ENCODE data around the gene KPNA3. TPM values are rescaled to one million over a fixed set of nuclear protein-coding genes. Genes with fewer than 3 reads are reported as not detected.
"Not testable (repeated sequence)": the region's sequence is repeated elsewhere in the genome, so short reads cannot be mapped to it uniquely, and the experiment has no call there.

KPNA3 gene
- total and polyA plus RNA-seq, 4 experiments from 2014 or later = 21.1 to 25.2 (median 22.2) TPM

DNA sequence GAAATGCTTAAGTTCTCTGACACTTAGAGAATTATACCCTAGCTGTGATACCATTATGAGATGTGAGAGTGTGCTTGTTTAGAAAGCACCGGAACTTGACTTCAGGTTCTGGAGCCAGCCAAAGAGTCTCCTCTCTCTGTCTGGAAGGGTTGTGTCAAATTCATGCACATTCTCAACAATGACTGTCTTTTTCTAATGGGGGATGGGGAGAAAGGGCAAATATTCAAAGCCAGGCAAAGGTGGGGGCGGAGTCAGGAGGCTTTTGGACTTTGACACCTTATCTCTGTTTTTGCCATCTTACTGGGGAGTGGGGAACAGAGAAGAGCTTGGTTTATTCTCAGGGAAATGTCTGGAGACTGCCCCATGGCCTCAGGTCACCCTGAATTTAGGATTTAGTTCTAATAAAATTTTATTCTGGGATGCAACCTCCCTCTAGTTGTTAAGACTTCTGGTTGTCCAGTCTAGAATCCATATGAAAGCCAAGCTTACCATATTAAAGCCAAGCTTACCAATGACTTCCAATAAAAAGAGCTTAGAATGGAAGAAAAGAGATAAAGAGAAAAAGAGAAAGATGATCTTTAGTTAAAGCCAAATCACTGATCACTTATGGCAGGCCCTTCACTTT, 28.2 kb upstream of the KPNA3 start:
- H3K27me3 Mint-ChIP-seq = peaks cover 8 to 23% of the 10 kb centered on the region in 2 donors
- H3K4me3 ChIP-seq (ENCODE audit: low read length in 2 of 2) = no peak overlapping the region
- no peaks in the 10 kb centered on the region for H3K27me3 ChIP-seq (ENCODE audit: insufficient read depth, low read length)

DNA sequence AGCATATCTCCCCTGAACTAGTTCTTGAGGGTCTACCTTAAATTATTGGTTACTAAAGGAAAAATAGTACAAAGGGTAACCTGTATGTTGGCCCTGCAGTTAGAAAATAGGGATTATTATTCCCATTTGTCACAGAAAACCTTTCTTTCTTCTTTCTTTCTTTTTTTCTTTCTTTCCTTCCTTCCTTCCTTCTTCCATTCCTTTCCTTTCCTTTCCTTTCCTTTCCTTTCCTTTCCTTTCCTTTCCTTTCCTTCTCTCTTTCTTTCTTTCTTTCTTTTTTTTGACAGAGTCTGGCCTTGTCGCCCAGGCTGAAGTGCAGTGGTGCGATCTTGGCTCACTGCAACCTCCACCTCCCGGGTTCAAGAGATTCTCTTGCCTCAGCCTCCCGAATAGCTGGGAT, 23.6 kb upstream of the KPNA3 start:
- intact Hi-C loops (cut with micrococcal nuclease); H3K36me3 ChIP-seq (ENCODE audit: insufficient read depth, low read length); H3K36me3 Mint-ChIP-seq; H3K27me3 ChIP-seq (ENCODE audit: insufficient read depth, low read length); H3K4me3 Mint-ChIP-seq; H3K27ac Mint-ChIP-seq; DNase-seq; H3K4me1 Mint-ChIP-seq; POLR2A ChIA-PET (ENCODE audit: partially characterized antibody); H3K9me3 Mint-ChIP-seq; H3K27ac ChIP-seq (ENCODE audit: low read depth, low read length); H3K9me3 ChIP-seq (ENCODE audit: control insufficient read depth in 1 of 2, low read length in 2 of 2); H3K4me1 ChIP-seq (ENCODE audit: insufficient read depth, low read length); H3K4me3 ChIP-seq (ENCODE audit: low read length in 2 of 2): not testable (repeated sequence)
- CTCF ChIA-PET (ENCODE audit: partially characterized antibody) = interaction anchor here (1.4 kb wide), 1 partner anchor 120 kb away, joined by 3 read pairs; the partner anchor contains the start of gene SPRYD7
- peaks cover 7 to 16% of the 10 kb centered on the region in 2 donors for H3K27me3 Mint-ChIP-seq

More for the DNA sequence above, 28.2 kb upstream of the KPNA3 start:
- H3K9me3 ChIP-seq (ENCODE audit: control insufficient read depth in 1 of 2, low read length in 2 of 2) = no peaks in the 10 kb centered on the region
- H3K36me3 ChIP-seq (ENCODE audit: insufficient read depth, low read length) = no peaks in the 10 kb centered on the region
- intact Hi-C loops (cut with micrococcal nuclease) = no loop called here
- peaks cover 0 to 3% (median 0%) of the 10 kb centered on the region in 8 donors for H3K9me3 Mint-ChIP-seq
- no peak overlapping the region for H3K27ac ChIP-seq (ENCODE audit: low read depth, low read length)
- ChIA-PET CTCF (ENCODE audit: partially characterized antibody) (interaction anchor here (1.4 kb wide), 1 partner anchor 9 kb away, joined by 5 read pairs; no protein-coding TSS in a partner anchor), POLR2A (ENCODE audit: partially characterized antibody) (no interaction called here)
- no peak overlapping the region for H3K4me3 Mint-ChIP-seq
- no peaks in the 10 kb centered on the region for H3K36me3 Mint-ChIP-seq
- no peak overlapping the region for H3K27ac Mint-ChIP-seq
- peaks cover 0 to 2% (median 0%) of the 10 kb centered on the region in 4 donors for H3K4me1 Mint-ChIP-seq
- H3K4me1 ChIP-seq (ENCODE audit: insufficient read depth, low read length) = no peaks in the 10 kb centered on the region
- no peak for DNase-seq

DNA sequence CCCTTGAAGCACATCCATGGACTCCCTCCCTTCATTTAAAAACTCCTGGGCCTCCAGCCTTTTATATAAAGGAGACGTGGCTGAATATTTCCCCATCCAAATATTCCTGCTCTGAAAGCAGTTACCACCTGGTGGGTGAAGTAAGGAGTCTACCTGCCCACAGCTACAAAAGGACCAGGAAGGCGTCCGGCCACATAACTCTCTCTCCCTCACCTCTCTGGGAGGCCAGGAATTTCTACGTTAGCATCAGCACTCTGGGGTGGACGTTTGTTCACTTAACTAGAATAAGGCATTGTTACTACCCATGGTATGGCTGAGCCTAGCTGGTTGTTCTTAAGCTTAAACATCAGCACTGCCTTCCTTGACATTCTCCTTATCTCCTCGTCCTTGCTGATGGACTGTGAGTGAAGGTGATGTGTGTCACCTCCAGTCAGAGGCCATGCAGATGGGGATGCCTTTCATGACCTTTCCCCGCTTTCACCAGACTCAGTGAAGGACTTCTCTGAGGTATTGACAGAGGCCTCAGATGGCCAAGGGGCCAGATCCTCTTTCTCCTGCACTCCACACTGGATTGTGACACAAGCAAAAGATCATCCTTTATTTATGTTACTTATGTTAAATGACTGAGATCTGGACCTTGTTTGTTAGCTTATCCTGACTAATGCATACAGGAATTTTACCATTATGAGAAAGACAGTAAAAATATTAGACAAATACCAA, 22.2 kb upstream of the KPNA3 start:
- ChIA-PET CTCF (ENCODE audit: partially characterized antibody) (no interaction called here), POLR2A (ENCODE audit: partially characterized antibody) (no interaction called here)
- no peak overlapping the region for H3K27ac ChIP-seq (ENCODE audit: low read depth, low read length)
- Mint-ChIP-seq H3K36me3 (no peaks in the 10 kb centered on the region), H3K4me3 (no peak overlapping the region), H3K4me1 (no peaks in the 10 kb centered on the region), H3K9me3 (no peaks in the 10 kb centered on the region), H3K27ac (peak overlapping the region in 1 of 7 donors; percentile 7), H3K27me3 (peaks cover 11 to 19% of the 10 kb centered on the region in 2 donors)
- H3K4me3 ChIP-seq (ENCODE audit: low read length in 2 of 2) = no peak overlapping the region
- H3K36me3 ChIP-seq (ENCODE audit: insufficient read depth, low read length) = no peaks in the 10 kb centered on the region
- no peaks in the 10 kb centered on the region for H3K27me3 ChIP-seq (ENCODE audit: insufficient read depth, low read length)
- no peaks in the 10 kb centered on the region for H3K9me3 ChIP-seq (ENCODE audit: control insufficient read depth in 1 of 2, low read length in 2 of 2)
- intact Hi-C loops (cut with micrococcal nuclease) = no loop called here
- no peak for DNase-seq
- no peaks in the 10 kb centered on the region for H3K4me1 ChIP-seq (ENCODE audit: insufficient read depth, low read length)

DNA sequence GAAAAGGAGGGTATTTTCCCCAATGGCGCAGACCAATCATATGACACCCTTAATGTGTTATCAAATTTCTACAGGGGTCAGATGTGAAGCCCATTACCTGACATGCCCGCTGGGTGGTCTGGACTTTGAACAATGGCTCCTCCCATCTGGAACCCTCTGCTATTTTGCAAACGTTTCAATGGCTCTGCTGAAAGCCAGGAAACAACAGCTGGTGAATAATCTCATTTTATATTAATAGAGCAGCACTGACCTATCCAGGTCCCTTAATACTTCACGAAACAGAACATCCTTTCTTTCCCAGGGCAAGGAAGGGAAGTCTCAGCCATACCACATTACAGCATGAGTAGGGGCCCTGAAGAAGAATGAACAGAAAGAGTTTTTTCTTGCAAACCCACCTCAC, 20.3 kb upstream of the KPNA3 start:
- Histone ChIP-seq H3K9me3 (ENCODE audit: control insufficient read depth in 1 of 2, low read length in 2 of 2) (no peaks in the 10 kb centered on the region), H3K27me3 (ENCODE audit: insufficient read depth, low read length) (no peaks in the 10 kb centered on the region), H3K36me3 (ENCODE audit: insufficient read depth, low read length) (no peaks in the 10 kb centered on the region), H3K27ac (ENCODE audit: low read depth, low read length) (no peak overlapping the region), H3K4me3 (ENCODE audit: low read length in 2 of 2) (no peak overlapping the region), H3K4me1 (ENCODE audit: insufficient read depth, low read length) (no peaks in the 10 kb centered on the region)
- Mint-ChIP-seq H3K36me3 (no peaks in the 10 kb centered on the region), H3K4me3 (no peak overlapping the region), H3K9me3 (no peaks in the 10 kb centered on the region), H3K4me1 (no peaks in the 10 kb centered on the region), H3K27ac (no peak overlapping the region), H3K27me3 (peaks cover 18 to 20% of the 10 kb centered on the region in 2 donors)
- intact Hi-C loops (cut with micrococcal nuclease) = no loop called here
- POLR2A ChIA-PET (ENCODE audit: partially characterized antibody) = no interaction called here
- CTCF ChIA-PET (ENCODE audit: partially characterized antibody) = no interaction called here
- DNase-seq = no peak

DNA sequence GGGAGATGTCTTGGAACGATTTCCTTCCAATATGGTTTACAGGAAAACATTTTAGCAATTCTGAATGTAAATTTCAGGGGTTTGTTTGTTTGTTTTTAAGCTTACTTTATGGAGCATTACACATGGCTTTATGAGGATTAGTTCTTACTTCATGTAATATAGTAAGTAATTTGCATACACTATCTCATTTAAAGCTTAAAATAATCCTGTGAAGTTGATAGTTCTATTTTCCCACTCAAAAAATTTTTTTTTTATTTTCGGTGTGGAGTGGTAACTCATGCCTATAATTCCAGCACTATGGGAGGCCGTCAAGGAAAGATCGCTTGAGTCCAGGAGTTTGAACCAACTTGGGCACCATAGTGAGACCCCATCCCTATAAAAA, 19.0 kb upstream of the KPNA3 start:
- Histone ChIP-seq H3K27ac (ENCODE audit: low read depth, low read length) (no peak overlapping the region), H3K9me3 (ENCODE audit: control insufficient read depth in 1 of 2, low read length in 2 of 2) (no peaks in the 10 kb centered on the region), H3K36me3 (ENCODE audit: insufficient read depth, low read length) (no peaks in the 10 kb centered on the region), H3K4me1 (ENCODE audit: insufficient read depth, low read length) (no peaks in the 10 kb centered on the region), H3K4me3 (ENCODE audit: low read length in 2 of 2) (no peak overlapping the region), H3K27me3 (ENCODE audit: insufficient read depth, low read length) (no peaks in the 10 kb centered on the region)
- intact Hi-C loops (cut with micrococcal nuclease) = no loop called here
- no peak overlapping the region for H3K4me3 Mint-ChIP-seq
- H3K36me3 Mint-ChIP-seq = no peaks in the 10 kb centered on the region
- H3K27me3 Mint-ChIP-seq = peaks cover 11 to 16% of the 10 kb centered on the region in 2 donors
- no peaks in the 10 kb centered on the region for H3K4me1 Mint-ChIP-seq
- no peak for DNase-seq
- ChIA-PET CTCF (ENCODE audit: partially characterized antibody) (interaction anchor here (1.4 kb wide), 1 partner anchor 9 kb away, joined by 5 read pairs; no protein-coding TSS in a partner anchor), POLR2A (ENCODE audit: partially characterized antibody) (no interaction called here)
- H3K27ac Mint-ChIP-seq = no peak overlapping the region
- no peaks in the 10 kb centered on the region for H3K9me3 Mint-ChIP-seq

DNA sequence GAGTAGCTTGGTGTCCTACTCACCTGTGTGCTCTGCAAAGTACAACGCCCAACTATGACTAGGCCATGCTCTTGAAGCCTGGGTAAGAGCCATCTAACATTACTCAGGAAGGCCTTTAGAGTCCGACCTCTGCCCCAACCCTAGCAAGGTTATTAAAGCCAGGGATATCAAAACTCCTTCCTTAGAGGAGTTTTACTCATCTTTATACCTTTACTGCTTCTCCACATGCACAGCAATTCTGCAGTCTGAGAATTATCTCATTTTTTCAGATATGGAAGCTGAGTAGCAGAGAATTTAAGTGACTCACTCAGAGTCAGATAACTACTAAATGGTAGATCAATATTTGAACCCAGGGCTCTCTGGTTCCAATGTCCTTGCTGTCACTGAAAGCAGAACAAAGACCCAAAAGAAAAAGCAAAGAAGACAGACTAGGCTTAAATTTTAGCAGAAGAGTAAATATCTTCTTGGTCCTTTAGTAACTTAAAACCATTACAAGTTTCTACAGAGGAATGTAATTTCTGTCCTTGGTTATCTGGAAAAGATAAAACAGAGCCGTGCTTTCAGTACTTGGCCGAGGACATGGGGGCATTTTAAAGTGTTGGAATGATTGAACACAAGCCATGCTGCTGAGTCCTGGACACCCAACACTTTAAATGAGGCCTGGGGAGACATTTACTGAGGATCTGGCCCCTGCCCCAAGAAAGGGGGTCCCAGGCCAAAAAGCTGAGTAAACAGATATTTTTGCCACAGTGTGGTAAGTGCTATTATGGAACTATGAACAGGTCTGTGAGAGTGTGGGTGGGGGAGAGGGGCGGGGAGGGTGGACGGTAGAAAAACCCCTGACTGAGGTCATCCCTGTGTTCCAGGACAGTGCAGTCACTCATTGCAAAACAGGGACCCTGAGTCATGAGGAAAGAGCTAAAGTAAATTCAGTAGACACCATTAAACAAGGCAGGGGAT, 18.4 kb upstream of the KPNA3 start:
- no peaks in the 10 kb centered on the region for H3K9me3 ChIP-seq (ENCODE audit: control insufficient read depth in 1 of 2, low read length in 2 of 2)
- Mint-ChIP-seq H3K27ac (no peak overlapping the region), H3K9me3 (no peaks in the 10 kb centered on the region), H3K4me3 (no peak overlapping the region), H3K36me3 (no peaks in the 10 kb centered on the region), H3K27me3 (peaks cover 11 to 20% of the 10 kb centered on the region in 2 donors), H3K4me1 (no peaks in the 10 kb centered on the region)
- intact Hi-C loops (cut with micrococcal nuclease) = no loop called here
- H3K27ac ChIP-seq (ENCODE audit: low read depth, low read length) = no peak overlapping the region
- POLR2A ChIA-PET (ENCODE audit: partially characterized antibody) = no interaction called here
- CTCF ChIA-PET (ENCODE audit: partially characterized antibody) = interaction anchor here (1.4 kb wide), 1 partner anchor 10 kb away, joined by 5 read pairs; no protein-coding TSS in a partner anchor
- no peaks in the 10 kb centered on the region for H3K36me3 ChIP-seq (ENCODE audit: insufficient read depth, low read length)
- H3K27me3 ChIP-seq (ENCODE audit: insufficient read depth, low read length) = no peaks in the 10 kb centered on the region
- H3K4me1 ChIP-seq (ENCODE audit: insufficient read depth, low read length) = no peaks in the 10 kb centered on the region
- DNase-seq = no peak
- H3K4me3 ChIP-seq (ENCODE audit: low read length in 2 of 2) = no peak overlapping the region

DNA sequence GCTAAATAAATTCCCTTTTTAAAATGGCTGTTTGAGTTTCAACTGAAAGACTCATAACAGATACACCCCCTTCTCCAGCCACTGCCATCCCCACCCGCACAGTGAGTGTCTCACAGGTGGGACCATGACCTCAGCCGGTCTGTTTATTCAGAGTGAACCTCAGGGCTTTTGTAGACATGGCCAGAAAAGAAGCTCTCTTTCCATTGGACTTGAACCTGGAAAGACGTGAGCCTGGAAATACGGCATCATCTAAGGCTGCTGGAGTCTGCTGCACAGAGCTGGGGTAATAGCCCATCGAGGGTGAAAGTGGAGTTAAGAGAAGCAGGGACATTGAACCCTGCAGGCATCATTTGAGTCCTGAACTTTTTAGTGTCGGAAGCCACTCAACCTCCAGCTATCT, 15.2 kb upstream of the KPNA3 start:
- intact Hi-C loops (cut with micrococcal nuclease) = no loop called here
- Mint-ChIP-seq H3K27me3 (peaks cover 18 to 20% of the 10 kb centered on the region in 2 donors), H3K4me1 (no peaks in the 10 kb centered on the region), H3K36me3 (no peaks in the 10 kb centered on the region), H3K27ac (no peak overlapping the region), H3K9me3 (no peaks in the 10 kb centered on the region), H3K4me3 (no peak overlapping the region)
- ChIA-PET CTCF (ENCODE audit: partially characterized antibody) (no interaction called here), POLR2A (ENCODE audit: partially characterized antibody) (no interaction called here)
- H3K27ac ChIP-seq (ENCODE audit: low read depth, low read length) = no peak overlapping the region
- no peak for DNase-seq
- H3K9me3 ChIP-seq (ENCODE audit: control insufficient read depth in 1 of 2, low read length in 2 of 2) = no peaks in the 10 kb centered on the region
- H3K27me3 ChIP-seq (ENCODE audit: insufficient read depth, low read length) = no peaks in the 10 kb centered on the region
- no peaks in the 10 kb centered on the region for H3K4me1 ChIP-seq (ENCODE audit: insufficient read depth, low read length)
- no peaks in the 10 kb centered on the region for H3K36me3 ChIP-seq (ENCODE audit: insufficient read depth, low read length)
- H3K4me3 ChIP-seq (ENCODE audit: low read length in 2 of 2) = no peak overlapping the region

Data from CD4-positive, alpha-beta memory T cell (primary cell).